Femur (tissue), 1 donor: ENCODE measurements around the gene LRG1.
"Not testable (repeated sequence)": the region's sequence is repeated elsewhere in the genome, so short reads cannot be mapped to it uniquely, and the experiment has no call there.

Source experiments
- DNase-seq: peaks from one replicate; pipeline ENCODE4 v3.0.0-alpha.2; 2017

The LRG1 gene

GRCh38 chr19:4550018-4550417, 10.2 kb upstream of the LRG1 start:
- DNase-seq: no peak

- no peak for DNase-seq
These were observed 8.4 kb upstream of the LRG1 start for GRCh38 chr19:4548238-4548584.

DNA sequence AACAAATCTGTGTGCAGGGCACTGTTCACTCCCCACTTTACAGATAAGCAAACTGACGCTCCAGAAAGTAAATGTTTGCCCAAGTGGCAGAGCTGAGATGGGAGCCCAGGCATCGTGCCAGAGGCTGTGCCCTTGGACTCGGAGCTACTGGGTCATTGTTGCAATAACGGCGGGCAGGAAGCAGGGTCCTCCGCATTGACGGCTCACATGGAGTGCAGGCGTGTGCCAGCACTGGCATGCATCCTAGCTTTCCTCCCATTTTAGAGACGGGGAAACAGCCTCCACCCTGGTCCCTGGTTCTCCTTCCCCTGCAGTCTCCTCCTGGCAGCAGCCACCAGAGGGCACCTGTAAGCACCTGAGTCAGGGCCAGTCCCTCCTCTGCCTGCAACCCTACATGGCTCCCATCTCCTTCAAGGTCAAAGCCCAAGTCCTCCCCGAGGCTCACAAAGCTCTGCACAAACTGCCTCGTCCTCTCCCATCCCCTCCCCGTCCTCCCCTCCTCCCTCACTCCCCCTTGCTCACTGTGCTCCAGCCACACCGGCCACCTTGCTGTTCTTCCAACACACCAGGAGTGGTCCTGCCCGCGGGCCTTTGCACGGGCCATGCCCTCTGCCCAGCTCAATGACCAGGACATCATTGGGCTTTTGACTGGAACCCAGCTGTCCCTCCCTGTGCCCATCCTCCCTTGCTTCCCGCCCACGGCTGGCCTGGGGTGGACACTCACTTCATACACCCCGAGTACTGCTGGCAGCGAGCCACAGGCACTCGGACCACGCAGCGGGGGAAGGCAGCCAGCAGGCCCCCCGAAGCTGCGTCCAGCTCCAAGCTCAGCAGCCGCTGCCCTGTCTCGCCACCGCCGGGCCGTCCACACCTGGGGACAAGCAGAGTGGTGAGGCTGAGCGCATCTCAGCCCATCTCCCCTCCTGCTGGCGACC, 7.7 kb upstream of the LRG1 start:
- DNase-seq: no peak

DNA sequence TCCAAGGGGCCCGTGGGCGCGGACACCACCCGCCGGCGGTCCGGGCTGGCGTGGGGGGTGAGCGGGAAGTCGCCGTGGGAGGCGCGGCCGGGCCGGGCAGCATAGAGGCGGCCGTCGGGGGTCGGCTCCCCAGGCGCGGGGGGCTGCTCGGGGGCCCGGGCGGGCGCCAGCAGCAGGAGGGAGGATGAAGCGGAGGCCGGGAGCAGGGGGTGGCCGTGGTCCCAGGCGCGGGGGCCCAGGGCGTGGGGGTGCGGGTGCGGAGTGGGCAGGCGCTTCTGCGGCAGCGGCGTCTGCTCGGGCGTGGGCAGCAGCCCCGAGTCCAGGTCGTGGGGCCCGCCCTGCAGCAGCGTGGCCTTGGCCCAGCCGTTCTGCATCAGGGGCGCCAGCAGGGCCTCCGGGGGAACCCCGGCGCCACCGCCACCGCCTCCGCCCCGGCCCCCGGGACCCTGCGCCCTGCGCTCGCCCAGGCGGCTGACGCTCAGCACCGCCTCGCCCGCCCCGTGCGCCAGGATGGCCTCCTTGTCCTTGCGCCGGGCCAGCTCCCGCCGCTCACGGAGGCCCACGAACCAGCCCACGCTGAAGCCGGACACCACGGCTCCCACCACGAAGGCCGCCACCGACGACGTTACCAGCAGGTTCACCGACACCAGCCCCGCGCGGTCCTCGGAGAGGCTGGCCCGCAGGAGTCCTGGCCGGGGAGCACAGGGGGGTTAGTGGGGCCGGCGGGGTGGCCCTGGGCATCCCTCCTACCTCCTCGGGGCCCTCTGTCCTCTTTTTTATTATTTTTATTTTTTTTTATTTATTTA, 4.2 kb upstream of the LRG1 start:
- DNase-seq: no peak

GRCh38 chr19:4542896-4543841, 3.3 kb upstream of the LRG1 start:
- no peak for DNase-seq

GRCh38 chr19:4541806-4542145, 1.9 kb upstream of the LRG1 start:
- DNase-seq: not testable (repeated sequence)

- no peak for DNase-seq
These were observed 1.4 kb upstream of the LRG1 start for GRCh38 chr19:4541114-4541805.

GRCh38 chr19:4539169-4539692, 605 bp downstream of the LRG1 start:
- no peak for DNase-seq

GRCh38 chr19:4538601-4538954, 1.3 kb downstream of the LRG1 start:
- DNase-seq: no peak

DNA sequence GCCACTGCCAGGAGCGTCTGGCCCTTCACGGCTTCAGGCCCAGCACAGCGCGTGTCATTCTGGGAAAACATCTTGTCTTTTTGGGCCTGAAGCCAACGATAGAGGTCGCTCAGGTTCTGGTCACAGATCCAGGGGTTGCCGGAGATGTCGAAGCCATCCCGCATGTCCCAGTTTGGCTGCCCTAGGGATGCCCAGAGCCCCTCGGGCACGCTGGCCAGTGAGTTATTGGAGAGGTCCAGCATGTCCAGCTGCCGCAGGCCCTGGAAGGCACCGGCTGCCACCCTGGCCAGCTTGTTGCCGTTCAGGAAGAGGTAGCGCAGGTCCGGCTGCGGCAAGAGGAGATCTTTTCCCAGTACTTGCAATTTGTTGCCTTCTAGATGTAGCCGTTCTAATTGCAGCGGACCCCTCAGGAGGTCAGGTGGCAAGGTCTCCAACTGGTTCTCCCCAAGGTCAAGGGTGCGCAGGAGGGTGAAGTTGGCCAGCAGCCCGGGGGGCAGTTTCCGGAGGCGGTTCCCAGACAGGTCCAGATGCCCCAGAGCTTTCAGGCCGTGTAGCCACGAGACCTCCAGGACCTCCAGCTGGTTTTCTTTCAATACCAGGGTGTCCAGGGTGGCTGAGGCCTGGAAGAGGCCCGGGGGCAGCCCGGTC, 1.8 kb downstream of the LRG1 start:
- no peak for DNase-seq

DNA sequence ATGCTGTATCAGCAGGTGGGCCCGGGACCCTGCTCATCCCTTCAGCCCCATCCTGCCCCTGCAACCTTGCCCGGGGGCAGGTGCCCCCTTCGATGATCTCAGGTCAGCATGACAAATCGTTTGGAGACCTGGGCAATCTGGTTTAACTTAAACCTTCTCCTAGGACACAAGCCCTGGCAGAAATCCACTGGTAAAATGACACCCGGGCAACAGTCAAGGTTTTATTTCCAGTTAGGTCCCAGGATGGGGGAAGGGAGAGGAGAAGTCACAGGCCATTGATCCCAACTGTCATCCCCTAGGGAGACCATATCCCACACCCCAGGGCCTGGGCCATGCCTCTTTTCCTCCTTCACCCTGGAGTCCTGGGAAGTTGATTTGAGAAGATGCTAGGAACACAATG, 3.0 kb downstream of the LRG1 start:
- no peak for DNase-seq

DNA sequence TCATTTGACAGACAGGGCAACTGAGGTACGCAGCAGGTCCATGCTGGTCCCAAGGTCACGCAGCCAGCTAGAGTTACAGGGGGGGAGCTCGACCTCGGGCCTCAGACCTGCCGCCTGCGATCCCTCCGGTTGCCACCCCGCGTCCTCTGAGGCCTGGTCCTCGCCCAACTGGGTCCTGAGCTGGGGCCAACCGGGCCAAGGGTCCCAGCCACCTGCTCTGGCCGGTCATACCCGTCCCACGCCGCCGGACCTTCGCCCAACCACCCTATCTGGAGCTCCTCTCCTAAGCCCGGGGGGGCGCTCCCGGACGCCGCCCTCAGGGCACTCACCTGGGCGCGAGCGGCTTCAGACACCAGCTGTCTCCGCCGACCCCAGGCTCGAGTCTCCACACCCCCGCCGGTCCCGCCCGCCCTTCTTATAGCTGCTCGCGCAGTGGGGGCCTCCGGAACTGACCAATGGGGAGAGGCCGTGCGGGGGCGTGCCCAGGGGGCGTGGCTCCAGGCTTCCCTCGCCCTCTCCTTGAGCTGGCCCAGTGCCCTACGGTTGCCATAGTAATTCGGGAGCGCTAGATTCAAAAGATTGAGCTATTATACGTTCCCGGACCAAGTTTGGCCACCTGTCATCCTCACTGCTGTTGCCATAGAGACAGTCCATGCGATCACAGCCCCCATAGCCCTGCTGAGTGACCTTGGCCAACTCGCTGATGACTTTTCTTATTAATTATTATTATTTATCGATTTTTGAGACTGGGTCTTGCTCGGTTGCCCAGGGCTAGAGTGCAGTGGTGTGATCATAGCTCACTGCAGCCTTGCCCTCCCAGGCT, 4.8 kb downstream of the LRG1 start, which contains the start of gene PLIN5:
PLIN5 (minus strand) TSS at position 389 of the 823 bp plus-strand sequence. CDS start 1,150 bp downstream, outside the sequence.
- DNase-seq: peak; percentile 80

GRCh38 chr19:4533835-4534424, 5.9 kb downstream of the LRG1 start:
- no peak for DNase-seq

DNA sequence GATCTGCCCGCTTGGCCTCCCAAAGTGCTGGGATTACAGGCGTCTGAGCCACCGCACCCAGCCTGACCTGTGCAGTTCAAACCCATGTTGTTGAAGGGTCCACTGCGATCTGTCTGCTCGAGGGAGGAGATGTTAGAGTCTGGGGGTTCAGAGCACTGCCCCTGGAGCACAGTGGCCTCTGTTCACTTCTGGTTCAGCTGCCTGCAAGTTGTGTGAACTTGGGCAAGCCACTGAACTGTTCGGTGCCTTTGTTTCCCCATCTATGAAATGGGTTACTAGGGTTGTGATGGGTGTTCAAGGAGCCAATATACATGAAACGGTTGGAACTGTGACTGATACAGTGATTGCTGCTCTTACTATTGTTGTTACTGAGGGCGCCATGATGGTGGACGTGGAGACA, 6.5 kb downstream of the LRG1 start:
- no peak for DNase-seq

DNA sequence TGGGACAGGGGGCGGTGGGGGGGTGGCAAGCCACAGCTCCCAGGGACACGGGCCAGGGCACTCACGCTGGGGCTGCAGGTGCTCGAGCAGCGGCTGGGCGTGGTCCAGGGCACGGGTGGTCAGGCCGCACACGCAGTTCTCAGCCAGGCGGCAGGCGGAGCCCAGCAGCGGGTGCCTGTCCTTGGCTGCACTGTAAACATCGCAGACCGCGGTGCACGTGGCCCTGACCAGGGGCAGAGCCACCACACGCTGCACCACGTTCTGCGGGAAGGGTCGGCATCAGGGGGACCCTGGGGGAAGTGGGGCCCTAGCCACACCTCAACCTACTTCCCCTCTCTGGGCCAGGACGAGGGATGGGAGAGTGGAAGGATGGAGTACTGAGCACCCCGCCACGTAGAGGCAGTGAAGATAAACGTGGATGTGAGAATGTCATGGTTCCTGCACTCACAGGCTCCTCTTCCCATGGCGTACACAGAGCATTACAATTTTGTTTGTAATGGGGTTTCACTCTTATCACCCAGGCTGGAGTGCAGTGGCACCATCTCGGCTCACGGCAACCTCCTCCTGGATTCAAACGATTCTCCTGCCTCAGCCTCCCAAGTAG, 8.2 kb downstream of the LRG1 start:
- DNase-seq: no peak

DNA sequence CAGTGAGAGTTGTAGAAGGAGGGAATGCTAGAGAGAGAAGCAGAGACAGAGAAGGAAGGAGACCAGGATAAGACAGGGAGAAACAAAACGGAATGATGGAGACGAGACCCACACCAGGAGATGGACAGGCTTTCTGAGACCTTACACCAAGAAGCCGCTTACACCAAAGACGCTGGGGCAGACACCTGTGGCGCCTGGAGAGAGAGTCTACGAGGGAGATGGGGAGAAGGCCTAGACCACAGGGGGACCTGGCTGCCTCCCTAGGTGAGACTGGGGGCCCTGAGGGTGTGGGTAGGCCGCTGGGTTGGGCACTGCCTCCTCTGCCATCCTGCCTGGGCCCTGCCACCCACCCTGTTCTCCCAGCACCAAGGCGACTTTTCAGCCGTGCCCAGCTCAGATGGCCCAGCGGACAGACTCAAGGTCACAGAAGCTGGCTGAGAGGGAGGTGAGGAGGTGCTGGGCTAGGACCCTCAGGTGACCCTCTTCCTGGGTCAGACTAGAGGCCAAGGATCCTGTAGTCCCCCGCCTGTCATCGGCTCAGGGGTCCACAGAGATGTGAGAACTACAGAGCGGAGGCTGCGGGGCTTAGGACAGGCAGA, 9.8 kb downstream of the LRG1 start:
- DNase-seq: no peak

DNA sequence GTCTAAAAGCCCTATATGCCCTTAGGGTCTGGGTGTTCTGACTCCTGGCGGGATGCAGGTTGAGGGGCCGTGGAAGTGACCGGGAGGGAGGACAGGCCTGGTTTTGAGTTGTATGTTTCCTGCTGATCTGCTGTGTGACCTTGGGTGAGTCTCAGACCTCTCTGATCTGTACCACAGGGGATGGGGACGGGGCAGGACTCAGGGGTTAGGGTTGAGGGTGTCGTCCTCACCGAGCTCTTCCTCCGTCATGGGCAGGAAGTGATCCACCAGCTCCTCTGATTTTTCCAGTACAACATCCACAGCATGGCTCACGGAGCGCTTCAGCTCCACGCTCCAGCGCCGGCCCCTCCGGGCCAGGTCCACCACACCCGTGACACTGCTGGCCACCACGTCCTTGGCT, 11.0 kb downstream of the LRG1 start:
- no peak for DNase-seq

- DNase-seq: not testable (repeated sequence)
These were observed 12.5 kb downstream of the LRG1 start for GRCh38 chr19:4527377-4527776.

- no peak for DNase-seq
These were observed 14.3 kb downstream of the LRG1 start for GRCh38 chr19:4525563-4526002.
